GM12878 (cell line): ENCODE data around the gene JAML. TPM values are rescaled to one million over a fixed set of nuclear protein-coding genes. Genes with fewer than 3 reads are reported as not detected.

Source experiments
- BHLHE40 ChIP-seq, 2 experiments: fragments of 450-650 bp in 1 of 2; IDR thresholded peaks; 2 replicates each; pipeline ENCODE4 v1.6.1; 2011 to 2017; ENCODE audit warnings: low read depth in 2 of 2, borderline replicate concordance in 1 of 2, improper control_type of control experiment in 1 of 2, low read length in 1 of 2, mild to moderate bottlenecking in 1 of 2
- CHD4 ChIP-seq: fragments of 200-600 bp; sonication (generic); IDR thresholded peaks from 2 replicates; pipeline ENCODE4 v1.6.1; 2016; ENCODE audit warnings: mild to moderate bottlenecking
- EP300 ChIP-seq, 2 experiments: fragments of 150-350 bp in 1 of 2; IDR thresholded peaks; 2 replicates each; pipeline ENCODE4 v1.6.1; 2011 to 2012; ENCODE audit warnings: low read depth in 2 of 2, low read length in 2 of 2, borderline replicate concordance in 1 of 2, improper control_type of control experiment in 1 of 2, inconsistent platforms in 1 of 2; ENCODE audit not compliant: control insufficient read depth in 1 of 2
- GABPA ChIP-seq: IDR thresholded peaks from 2 replicates; pipeline ENCODE4 v1.6.1; 2014; ENCODE audit warnings: antibody characterized with exemption, low read depth, mild to moderate bottlenecking, inconsistent platforms
- JUND ChIP-seq: IDR thresholded peaks from 2 replicates; pipeline ENCODE4 v1.6.1; 2012; ENCODE audit warnings: low read depth, mild to moderate bottlenecking, low read length, improper control_type of control experiment, moderate library complexity
- NBN ChIP-seq: fragments of 450-650 bp; IDR thresholded peaks from 2 replicates; pipeline ENCODE4 v1.6.1; 2016
- RAD51 ChIP-seq: fragments of 450-650 bp; IDR thresholded peaks from 2 replicates; pipeline ENCODE4 v1.6.1; 2016; ENCODE audit warnings: moderate library complexity, mild to moderate bottlenecking, inconsistent platforms
- SMAD1 ChIP-seq: fragments of 450-650 bp; IDR thresholded peaks from 2 replicates; pipeline ENCODE4 v1.6.1; 2018; ENCODE audit warnings: mild to moderate bottlenecking, low read depth; ENCODE audit not compliant: partially characterized antibody
- STAT1 ChIP-seq: fragments of 450-650 bp; conservative IDR thresholded peaks from 2 replicates; pipeline ENCODE4 v1.6.1; 2014; ENCODE audit warnings: antibody characterized with exemption, mild to moderate bottlenecking
- ZBED1 ChIP-seq: IDR thresholded peaks from 2 replicates; pipeline ENCODE4 v1.6.1; 2016; ENCODE audit warnings: borderline replicate concordance
- ZNF384 ChIP-seq: IDR thresholded peaks from 2 replicates; pipeline ENCODE4 v1.6.1; 2012; ENCODE audit warnings: low read depth, mild to moderate bottlenecking, low read length, improper control_type of control experiment, borderline replicate concordance
- polyA plus RNA-seq, 11 experiments: library from polyadenylated mRNA; depleted of rRNA in 4 of 11; unstranded in 6 of 11; stranded (reverse) in 5 of 11; fragments of >200 nt; fragmentation: Nextera tagmentation in 4 of 11; fragmentation: Illumina TruSeq in 1 of 11; extraction: Ambion mirVana in 4 of 11; extraction: Trizol in 1 of 11; gene quantifications; 1 replicate in 1 of 11; 2 replicates in 10 of 11; pipeline versions ENCODE4 v1.2.1 to v1.2.3, GENCODE V29; 2011 to 2016; ENCODE audit warnings: inconsistent platforms in 2 of 11, missing spikeins in 2 of 11, low read depth in 1 of 11
- total RNA-seq, 4 experiments: library from RNA; depleted of rRNA in 3 of 4; stranded (reverse); fragments of >200 nt in 3 of 4; fragmentation: Illumina TruSeq in 1 of 4; extraction: Trizol in 1 of 4; gene quantifications; 2 replicates each; pipeline versions ENCODE4 v1.2.1 to v1.2.3, GENCODE V29; 2013 to 2021
- TF ChIP-seq, protein P1 (sequence below): fragments of 450-650 bp; formaldehyde crosslinking; IDR thresholded peaks from 2 replicates; pipeline ENCODE4 v1.4.0; 2020; ENCODE audit warnings: mild to moderate bottlenecking, moderate library complexity
- TF ChIP-seq, protein P2 (sequence below): fragments of 450-650 bp; IDR thresholded peaks from 2 replicates; pipeline ENCODE4 v1.6.1; 2016; ENCODE audit warnings: mild to moderate bottlenecking
- TF ChIP-seq, protein P3 (sequence below): fragments of 450-650 bp; IDR thresholded peaks from 2 replicates; pipeline ENCODE4 v1.6.1; 2017; ENCODE audit warnings: antibody characterized with exemption, mild to moderate bottlenecking, moderate library complexity
- TF ChIP-seq, protein P4 (sequence below): fragments of 150-350 bp; IDR thresholded peaks from 2 replicates; pipeline ENCODE4 v1.6.1; 2016; ENCODE audit warnings: low read depth, low read length

The JAML gene
- total and polyA plus RNA-seq, 10 of the 15 experiments (the other 5 are each of a cell fraction or from before 2014, with no cell fraction given) = 0.60 to 8.1 (median 3.5) TPM

DNA sequence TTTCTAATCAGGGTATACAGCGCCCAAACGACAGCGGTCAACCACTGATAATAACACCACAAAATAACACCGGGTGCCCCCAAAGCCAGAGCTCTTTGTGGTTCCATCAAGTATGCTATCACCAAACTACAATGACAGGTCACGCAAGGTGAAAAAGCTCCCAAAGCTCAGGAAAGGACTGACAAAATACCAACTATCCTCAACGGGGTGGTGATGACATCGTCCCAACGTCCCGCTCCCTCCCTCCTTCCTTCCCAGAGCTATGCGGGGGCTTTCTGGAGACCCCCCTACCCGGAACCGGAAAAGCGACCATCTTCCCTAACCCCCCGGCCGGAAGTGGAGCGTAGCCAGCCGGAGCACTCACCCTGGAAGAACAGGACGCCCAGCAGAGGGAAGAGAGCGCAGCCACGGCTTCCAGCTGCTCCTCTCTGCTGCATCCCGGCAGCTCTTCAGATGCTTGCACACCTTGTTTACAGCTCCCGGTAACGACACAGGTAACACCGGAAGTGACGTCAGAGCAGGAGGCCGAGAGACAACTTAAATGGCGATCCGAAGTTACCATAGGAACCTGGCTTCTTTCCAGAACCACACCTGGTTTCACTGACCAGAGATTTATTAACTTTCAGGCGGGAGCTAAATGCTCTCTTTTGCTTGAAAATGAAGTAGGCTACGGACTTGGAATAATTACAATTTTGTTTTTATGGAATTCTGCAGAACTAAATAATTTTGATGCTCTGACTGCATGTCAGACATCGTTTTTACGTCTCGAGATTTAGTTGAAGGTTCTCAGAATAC lies 27.2 kb upstream of the JAML start, which contains the start of gene MPZL3 (continued):
- TF ChIP-seq, protein P1, sequence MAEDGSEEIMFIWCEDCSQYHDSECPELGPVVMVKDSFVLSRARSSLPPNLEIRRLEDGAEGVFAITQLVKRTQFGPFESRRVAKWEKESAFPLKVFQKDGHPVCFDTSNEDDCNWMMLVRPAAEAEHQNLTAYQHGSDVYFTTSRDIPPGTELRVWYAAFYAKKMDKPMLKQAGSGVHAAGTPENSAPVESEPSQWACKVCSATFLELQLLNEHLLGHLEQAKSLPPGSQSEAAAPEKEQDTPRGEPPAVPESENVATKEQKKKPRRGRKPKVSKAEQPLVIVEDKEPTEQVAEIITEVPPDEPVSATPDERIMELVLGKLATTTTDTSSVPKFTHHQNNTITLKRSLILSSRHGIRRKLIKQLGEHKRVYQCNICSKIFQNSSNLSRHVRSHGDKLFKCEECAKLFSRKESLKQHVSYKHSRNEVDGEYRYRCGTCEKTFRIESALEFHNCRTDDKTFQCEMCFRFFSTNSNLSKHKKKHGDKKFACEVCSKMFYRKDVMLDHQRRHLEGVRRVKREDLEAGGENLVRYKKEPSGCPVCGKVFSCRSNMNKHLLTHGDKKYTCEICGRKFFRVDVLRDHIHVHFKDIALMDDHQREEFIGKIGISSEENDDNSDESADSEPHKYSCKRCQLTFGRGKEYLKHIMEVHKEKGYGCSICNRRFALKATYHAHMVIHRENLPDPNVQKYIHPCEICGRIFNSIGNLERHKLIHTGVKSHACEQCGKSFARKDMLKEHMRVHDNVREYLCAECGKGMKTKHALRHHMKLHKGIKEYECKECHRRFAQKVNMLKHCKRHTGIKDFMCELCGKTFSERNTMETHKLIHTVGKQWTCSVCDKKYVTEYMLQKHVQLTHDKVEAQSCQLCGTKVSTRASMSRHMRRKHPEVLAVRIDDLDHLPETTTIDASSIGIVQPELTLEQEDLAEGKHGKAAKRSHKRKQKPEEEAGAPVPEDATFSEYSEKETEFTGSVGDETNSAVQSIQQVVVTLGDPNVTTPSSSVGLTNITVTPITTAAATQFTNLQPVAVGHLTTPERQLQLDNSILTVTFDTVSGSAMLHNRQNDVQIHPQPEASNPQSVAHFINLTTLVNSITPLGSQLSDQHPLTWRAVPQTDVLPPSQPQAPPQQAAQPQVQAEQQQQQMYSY (CRISPR knock-in tag) = no peak
- TF ChIP-seq ZNF384 (no peak), NBN (peak; percentile 97), STAT1 (0 out of 2 replicates have a peak, but pooled peaks have one; percentile 28), BHLHE40 (IDR thresholded peaks at IDR 0.05; ENCODE audit: borderline replicate concordance in 1 of 2, low read depth in 2 of 2, low read length in 1 of 2) (no peak), EP300 (IDR thresholded peaks at IDR 0.05; ENCODE audit: borderline replicate concordance in 1 of 2, control insufficient read depth in 1 of 2, low read depth in 2 of 2, low read length in 2 of 2) (peak in 1 of 2 experiments; percentile 17; a peak in 1 of 4 replicates), ZBED1 (no peak), JUND (no peak), CHD4 (no peak), GABPA (peak; percentile 97), SMAD1 (no peak), RAD51 (peak; percentile 18; the same call in 1 of the 2 replicates)
- TF ChIP-seq, protein P2, sequence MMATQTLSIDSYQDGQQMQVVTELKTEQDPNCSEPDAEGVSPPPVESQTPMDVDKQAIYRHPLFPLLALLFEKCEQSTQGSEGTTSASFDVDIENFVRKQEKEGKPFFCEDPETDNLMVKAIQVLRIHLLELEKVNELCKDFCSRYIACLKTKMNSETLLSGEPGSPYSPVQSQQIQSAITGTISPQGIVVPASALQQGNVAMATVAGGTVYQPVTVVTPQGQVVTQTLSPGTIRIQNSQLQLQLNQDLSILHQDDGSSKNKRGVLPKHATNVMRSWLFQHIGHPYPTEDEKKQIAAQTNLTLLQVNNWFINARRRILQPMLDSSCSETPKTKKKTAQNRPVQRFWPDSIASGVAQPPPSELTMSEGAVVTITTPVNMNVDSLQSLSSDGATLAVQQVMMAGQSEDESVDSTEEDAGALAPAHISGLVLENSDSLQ = peak; percentile 47
- TF ChIP-seq, protein P3, sequence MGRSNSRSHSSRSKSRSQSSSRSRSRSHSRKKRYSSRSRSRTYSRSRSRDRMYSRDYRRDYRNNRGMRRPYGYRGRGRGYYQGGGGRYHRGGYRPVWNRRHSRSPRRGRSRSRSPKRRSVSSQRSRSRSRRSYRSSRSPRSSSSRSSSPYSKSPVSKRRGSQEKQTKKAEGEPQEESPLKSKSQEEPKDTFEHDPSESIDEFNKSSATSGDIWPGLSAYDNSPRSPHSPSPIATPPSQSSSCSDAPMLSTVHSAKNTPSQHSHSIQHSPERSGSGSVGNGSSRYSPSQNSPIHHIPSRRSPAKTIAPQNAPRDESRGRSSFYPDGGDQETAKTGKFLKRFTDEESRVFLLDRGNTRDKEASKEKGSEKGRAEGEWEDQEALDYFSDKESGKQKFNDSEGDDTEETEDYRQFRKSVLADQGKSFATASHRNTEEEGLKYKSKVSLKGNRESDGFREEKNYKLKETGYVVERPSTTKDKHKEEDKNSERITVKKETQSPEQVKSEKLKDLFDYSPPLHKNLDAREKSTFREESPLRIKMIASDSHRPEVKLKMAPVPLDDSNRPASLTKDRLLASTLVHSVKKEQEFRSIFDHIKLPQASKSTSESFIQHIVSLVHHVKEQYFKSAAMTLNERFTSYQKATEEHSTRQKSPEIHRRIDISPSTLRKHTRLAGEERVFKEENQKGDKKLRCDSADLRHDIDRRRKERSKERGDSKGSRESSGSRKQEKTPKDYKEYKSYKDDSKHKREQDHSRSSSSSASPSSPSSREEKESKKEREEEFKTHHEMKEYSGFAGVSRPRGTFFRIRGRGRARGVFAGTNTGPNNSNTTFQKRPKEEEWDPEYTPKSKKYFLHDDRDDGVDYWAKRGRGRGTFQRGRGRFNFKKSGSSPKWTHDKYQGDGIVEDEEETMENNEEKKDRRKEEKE = no peak
- TF ChIP-seq, protein P4, sequence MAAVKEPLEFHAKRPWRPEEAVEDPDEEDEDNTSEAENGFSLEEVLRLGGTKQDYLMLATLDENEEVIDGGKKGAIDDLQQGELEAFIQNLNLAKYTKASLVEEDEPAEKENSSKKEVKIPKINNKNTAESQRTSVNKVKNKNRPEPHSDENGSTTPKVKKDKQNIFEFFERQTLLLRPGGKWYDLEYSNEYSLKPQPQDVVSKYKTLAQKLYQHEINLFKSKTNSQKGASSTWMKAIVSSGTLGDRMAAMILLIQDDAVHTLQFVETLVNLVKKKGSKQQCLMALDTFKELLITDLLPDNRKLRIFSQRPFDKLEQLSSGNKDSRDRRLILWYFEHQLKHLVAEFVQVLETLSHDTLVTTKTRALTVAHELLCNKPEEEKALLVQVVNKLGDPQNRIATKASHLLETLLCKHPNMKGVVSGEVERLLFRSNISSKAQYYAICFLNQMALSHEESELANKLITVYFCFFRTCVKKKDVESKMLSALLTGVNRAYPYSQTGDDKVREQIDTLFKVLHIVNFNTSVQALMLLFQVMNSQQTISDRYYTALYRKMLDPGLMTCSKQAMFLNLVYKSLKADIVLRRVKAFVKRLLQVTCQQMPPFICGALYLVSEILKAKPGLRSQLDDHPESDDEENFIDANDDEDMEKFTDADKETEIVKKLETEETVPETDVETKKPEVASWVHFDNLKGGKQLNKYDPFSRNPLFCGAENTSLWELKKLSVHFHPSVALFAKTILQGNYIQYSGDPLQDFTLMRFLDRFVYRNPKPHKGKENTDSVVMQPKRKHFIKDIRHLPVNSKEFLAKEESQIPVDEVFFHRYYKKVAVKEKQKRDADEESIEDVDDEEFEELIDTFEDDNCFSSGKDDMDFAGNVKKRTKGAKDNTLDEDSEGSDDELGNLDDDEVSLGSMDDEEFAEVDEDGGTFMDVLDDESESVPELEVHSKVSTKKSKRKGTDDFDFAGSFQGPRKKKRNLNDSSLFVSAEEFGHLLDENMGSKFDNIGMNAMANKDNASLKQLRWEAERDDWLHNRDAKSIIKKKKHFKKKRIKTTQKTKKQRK = no peak
